ENCODE measurements around the gene COL8A2.

Gene COL8A2

DNA sequence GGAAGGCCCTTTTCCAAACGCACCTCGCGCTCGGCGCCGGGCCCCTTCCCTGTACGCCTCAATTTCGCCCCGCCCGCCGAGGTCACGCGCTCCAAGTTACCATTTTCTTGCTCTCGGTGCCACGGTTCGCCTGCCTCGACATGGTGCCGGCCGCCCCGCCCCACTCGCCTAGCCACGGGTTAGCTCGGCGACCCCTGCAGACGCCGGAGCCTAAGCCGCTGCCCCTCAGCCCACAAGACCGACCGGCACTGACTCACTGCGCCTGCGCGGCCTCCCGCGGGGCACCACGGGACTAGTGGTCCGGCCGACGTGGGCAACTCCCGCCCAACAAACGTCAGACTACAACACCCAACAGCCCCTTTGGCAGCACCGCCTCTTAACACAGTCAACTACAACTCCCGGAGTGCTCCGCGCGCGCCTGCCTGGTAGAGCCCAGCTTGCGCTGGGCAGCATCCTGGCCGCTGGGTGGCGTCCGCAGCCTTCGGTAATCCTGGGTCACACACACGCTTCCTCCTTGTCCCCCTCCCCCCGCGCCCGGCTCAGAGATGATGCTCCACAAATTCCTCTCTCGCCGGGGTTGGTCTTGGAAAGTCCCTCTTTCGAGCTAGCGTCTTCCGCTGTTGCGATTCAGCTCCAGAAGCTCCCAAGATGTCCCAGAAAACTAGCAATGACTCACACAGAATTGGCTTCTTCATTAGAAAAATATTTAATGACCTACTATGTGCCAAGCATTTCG, 24.4 kb upstream of the COL8A2 start, which contains the start of gene TRAPPC3 (continued):
- TF ChIP-seq MEIS1 (CRISPR knock-in tag; IDR thresholded peaks at IDR 0.05; ENCODE audit: borderline replicate concordance) (no peak), ZNF521 (tag by site-specific recombination; IDR thresholded peaks at IDR 0.05) (no peak), ZNF335 (tag by site-specific recombination; conservative IDR thresholded peaks at IDR 0.05) (peak; percentile 95), ZNF596 (tag by site-specific recombination; IDR thresholded peaks at IDR 0.05) (0 out of 2 replicates have a peak, but pooled peaks have one; percentile 64), ZNF169 (tag by site-specific recombination; IDR thresholded peaks at IDR 0.05) (no peak), ZNF239 (tag by site-specific recombination; IDR thresholded peaks at IDR 0.05) (no peak), GLI4 (tag by site-specific recombination; IDR thresholded peaks at IDR 0.05) (no peak), MZF1 (tag by site-specific recombination; IDR thresholded peaks at IDR 0.05; ENCODE audit: borderline replicate concordance) (no peak), ZIC2 (tag by site-specific recombination; IDR thresholded peaks at IDR 0.05) (peak; percentile 75), ZFP69B (tag by site-specific recombination; IDR thresholded peaks at IDR 0.05) (0 out of 2 replicates have a peak, but pooled peaks have one; percentile 13), ZNF416 (tag by site-specific recombination; IDR thresholded peaks at IDR 0.05) (no peak), ZNF202 (tag by site-specific recombination; IDR thresholded peaks at IDR 0.05; ENCODE audit: borderline replicate concordance) (no peak), ZNF658 (tag by site-specific recombination; IDR thresholded peaks at IDR 0.05) (no peak), ZNF623 (tag by site-specific recombination; IDR thresholded peaks at IDR 0.05) (no peak), ZFP3 (tag by site-specific recombination; IDR thresholded peaks at IDR 0.05; ENCODE audit: low read depth) (no peak), ZNF549 (tag by site-specific recombination; IDR thresholded peaks at IDR 0.05) (no peak), ZNF366 (tag by site-specific recombination; conservative IDR thresholded peaks at IDR 0.05) (peak; percentile 61), ZNF274 (IDR thresholded peaks at IDR 0.05; ENCODE audit: low read length) (no peak), ZNF274 (tag by site-specific recombination; IDR thresholded peaks at IDR 0.05; ENCODE audit: borderline replicate concordance) (no peak), ZNF707 (tag by site-specific recombination; IDR thresholded peaks at IDR 0.05) (no peak)
- TF ChIP-seq, protein P1, sequence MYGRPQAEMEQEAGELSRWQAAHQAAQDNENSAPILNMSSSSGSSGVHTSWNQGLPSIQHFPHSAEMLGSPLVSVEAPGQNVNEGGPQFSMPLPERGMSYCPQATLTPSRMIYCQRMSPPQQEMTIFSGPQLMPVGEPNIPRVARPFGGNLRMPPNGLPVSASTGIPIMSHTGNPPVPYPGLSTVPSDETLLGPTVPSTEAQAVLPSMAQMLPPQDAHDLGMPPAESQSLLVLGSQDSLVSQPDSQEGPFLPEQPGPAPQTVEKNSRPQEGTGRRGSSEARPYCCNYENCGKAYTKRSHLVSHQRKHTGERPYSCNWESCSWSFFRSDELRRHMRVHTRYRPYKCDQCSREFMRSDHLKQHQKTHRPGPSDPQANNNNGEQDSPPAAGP (tag by site-specific recombination; IDR thresholded peaks at IDR 0.05), result peak; percentile 77
- TF ChIP-seq, protein P2, sequence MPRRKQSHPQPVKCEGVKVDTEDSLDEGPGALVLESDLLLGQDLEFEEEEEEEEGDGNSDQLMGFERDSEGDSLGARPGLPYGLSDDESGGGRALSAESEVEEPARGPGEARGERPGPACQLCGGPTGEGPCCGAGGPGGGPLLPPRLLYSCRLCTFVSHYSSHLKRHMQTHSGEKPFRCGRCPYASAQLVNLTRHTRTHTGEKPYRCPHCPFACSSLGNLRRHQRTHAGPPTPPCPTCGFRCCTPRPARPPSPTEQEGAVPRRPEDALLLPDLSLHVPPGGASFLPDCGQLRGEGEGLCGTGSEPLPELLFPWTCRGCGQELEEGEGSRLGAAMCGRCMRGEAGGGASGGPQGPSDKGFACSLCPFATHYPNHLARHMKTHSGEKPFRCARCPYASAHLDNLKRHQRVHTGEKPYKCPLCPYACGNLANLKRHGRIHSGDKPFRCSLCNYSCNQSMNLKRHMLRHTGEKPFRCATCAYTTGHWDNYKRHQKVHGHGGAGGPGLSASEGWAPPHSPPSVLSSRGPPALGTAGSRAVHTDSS (tag by site-specific recombination; IDR thresholded peaks at IDR 0.05), result no peak
- TF ChIP-seq, protein P3, sequence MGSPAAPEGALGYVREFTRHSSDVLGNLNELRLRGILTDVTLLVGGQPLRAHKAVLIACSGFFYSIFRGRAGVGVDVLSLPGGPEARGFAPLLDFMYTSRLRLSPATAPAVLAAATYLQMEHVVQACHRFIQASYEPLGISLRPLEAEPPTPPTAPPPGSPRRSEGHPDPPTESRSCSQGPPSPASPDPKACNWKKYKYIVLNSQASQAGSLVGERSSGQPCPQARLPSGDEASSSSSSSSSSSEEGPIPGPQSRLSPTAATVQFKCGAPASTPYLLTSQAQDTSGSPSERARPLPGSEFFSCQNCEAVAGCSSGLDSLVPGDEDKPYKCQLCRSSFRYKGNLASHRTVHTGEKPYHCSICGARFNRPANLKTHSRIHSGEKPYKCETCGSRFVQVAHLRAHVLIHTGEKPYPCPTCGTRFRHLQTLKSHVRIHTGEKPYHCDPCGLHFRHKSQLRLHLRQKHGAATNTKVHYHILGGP (tag by site-specific recombination; IDR thresholded peaks at IDR 0.05), result no peak
- TF ChIP-seq, protein P4, sequence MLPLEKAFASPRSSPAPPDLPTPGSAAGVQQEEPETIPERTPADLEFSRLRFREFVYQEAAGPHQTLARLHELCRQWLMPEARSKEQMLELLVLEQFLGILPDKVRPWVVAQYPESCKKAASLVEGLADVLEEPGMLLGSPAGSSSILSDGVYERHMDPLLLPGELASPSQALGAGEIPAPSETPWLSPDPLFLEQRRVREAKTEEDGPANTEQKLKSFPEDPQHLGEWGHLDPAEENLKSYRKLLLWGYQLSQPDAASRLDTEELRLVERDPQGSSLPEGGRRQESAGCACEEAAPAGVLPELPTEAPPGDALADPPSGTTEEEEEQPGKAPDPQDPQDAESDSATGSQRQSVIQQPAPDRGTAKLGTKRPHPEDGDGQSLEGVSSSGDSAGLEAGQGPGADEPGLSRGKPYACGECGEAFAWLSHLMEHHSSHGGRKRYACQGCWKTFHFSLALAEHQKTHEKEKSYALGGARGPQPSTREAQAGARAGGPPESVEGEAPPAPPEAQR (tag by site-specific recombination; IDR thresholded peaks at IDR 0.05), result no peak
- TF ChIP-seq, protein P5, sequence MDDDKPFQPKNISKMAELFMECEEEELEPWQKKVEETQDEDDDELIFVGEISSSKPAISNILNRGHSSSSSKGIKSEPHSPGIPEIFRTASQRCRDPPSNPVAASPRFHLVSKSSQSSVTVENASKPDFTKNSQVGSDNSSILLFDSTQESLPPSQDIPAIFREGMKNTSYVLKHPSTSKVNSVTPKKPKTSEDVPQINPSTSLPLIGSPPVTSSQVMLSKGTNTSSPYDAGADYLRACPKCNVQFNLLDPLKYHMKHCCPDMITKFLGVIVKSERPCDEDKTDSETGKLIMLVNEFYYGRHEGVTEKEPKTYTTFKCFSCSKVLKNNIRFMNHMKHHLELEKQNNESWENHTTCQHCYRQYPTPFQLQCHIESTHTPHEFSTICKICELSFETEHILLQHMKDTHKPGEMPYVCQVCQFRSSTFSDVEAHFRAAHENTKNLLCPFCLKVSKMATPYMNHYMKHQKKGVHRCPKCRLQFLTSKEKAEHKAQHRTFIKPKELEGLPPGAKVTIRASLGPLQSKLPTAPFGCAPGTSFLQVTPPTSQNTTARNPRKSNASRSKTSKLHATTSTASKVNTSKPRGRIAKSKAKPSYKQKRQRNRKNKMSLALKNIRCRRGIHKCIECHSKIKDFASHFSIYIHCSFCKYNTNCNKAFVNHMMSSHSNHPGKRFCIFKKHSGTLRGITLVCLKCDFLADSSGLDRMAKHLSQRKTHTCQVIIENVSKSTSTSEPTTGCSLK (tag by site-specific recombination; IDR thresholded peaks at IDR 0.05), result no peak
- TF ChIP-seq, protein P6, sequence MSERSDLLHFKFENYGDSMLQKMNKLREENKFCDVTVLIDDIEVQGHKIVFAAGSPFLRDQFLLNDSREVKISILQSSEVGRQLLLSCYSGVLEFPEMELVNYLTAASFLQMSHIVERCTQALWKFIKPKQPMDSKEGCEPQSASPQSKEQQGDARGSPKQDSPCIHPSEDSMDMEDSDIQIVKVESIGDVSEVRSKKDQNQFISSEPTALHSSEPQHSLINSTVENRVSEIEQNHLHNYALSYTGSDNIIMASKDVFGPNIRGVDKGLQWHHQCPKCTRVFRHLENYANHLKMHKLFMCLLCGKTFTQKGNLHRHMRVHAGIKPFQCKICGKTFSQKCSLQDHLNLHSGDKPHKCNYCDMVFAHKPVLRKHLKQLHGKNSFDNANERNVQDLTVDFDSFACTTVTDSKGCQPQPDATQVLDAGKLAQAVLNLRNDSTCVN (tag by site-specific recombination; optimal IDR thresholded peaks at IDR 0.05), result peak; percentile 58
- TF ChIP-seq, protein P7, sequence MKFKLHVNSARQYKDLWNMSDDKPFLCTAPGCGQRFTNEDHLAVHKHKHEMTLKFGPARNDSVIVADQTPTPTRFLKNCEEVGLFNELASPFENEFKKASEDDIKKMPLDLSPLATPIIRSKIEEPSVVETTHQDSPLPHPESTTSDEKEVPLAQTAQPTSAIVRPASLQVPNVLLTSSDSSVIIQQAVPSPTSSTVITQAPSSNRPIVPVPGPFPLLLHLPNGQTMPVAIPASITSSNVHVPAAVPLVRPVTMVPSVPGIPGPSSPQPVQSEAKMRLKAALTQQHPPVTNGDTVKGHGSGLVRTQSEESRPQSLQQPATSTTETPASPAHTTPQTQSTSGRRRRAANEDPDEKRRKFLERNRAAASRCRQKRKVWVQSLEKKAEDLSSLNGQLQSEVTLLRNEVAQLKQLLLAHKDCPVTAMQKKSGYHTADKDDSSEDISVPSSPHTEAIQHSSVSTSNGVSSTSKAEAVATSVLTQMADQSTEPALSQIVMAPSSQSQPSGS (tag by site-specific recombination; IDR thresholded peaks at IDR 0.05; ENCODE audit: low read depth), result no peak
- TF ChIP-seq, protein P8, sequence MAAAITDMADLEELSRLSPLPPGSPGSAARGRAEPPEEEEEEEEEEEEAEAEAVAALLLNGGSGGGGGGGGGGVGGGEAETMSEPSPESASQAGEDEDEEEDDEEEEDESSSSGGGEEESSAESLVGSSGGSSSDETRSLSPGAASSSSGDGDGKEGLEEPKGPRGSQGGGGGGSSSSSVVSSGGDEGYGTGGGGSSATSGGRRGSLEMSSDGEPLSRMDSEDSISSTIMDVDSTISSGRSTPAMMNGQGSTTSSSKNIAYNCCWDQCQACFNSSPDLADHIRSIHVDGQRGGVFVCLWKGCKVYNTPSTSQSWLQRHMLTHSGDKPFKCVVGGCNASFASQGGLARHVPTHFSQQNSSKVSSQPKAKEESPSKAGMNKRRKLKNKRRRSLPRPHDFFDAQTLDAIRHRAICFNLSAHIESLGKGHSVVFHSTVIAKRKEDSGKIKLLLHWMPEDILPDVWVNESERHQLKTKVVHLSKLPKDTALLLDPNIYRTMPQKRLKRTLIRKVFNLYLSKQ (tag by site-specific recombination; IDR thresholded peaks at IDR 0.05; ENCODE audit: borderline replicate concordance), result no peak
